Measurements from ENCODE around the gene CACNA1F. TPM values are rescaled to one million over a fixed set of nuclear protein-coding genes. Genes with fewer than 3 reads are reported as not detected.

CACNA1F gene
- total RNA-seq, 1 donor from 2014 or later = under 0.01 TPM

DNA sequence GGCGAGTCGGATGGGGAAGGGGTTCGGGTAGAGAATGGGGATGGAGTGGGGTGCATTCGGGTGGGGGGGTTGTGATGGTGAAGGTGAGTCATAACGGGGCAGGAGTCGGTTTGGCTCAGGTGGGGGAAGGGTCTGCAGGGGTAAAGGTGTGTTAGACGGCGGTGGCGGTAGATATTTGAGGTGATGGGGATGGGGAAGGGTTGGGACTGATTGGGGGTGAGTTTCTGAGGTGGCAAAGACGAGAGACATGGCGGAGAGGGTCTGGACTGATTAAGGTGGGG is 33.9 kb downstream of the CACNA1F start:
- no peak for DNase-seq (ENCODE audit: low read depth in 2 of 2)

DNA sequence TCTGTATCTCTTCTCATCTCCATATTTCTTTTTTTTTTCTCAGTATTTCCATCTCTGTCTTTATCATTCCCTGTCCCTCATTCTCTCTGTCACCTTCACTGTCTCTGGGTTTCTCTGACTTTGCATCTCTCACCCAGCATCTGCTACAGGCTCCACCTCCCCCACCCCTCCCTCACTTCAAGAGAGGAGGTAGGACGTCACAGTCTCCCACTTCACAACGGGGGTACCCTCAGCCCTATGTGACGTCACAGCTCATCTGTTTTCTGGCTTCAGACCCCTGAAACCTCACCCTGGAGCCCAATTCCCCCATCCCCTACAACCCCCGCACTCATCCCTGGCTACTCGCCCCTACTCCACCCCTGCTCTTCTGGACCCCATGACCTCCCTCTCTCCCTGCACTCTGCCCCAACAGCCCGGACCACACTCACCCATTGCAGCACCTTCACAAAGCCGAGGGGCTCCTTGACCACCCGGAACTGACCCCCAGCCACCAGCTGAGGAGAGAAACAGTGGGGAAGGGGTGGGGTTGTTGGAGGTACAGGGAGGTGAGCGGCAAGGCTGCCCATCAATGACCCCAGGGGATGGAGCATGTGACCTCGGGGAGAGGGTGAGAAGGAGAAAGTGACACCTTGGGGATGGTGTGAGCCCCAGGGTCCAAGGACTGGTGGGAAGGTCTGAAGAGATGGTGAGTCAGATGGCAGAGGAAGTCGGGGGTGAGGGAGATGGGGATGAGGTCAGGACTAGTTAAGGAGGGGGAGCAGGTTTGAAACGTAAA is 34.4 kb downstream of the CACNA1F start:
- DNase-seq (ENCODE audit: low read depth in 2 of 2) = no peak

DNA sequence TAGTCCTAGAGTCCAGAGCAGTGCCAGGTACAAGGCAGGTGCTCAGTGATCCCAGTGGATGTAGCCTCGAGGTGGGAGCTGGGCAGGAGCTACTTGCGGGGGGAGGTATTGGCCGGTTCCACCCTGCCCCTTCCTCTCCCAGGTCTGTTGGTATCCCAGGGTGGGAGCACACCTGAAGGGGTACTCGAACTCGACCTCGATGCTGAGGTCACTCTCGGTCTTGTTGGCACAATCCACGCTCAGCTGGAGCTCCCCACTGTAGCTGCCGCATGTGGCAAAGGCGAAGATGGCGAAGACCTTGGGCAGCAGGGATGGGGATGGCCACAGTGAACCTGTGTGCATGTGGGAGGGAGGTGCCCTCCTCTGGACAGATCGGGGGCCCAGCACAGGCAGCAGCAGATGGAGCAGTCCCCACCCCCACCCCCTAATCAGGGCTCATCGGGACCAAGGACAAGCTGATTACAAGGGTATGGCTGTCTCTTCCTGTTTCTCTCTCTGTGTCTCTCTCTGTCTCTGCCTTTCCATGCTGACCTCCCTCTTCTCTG is 35.5 kb downstream of the CACNA1F start:
- DNase-seq (ENCODE audit: low read depth in 2 of 2) = no peak

- DNase-seq (ENCODE audit: low read depth in 2 of 2) = no peak
Measured at GRCh38 chrX:49193542-49193964, 39.6 kb downstream of the CACNA1F start.

GRCh38 chrX:49192722-49193328 is 40.3 kb downstream of the CACNA1F start:
- DNase-seq (ENCODE audit: low read depth in 2 of 2) = peak; percentile 42 to 43

GRCh38 chrX:49191574-49192011 is 41.5 kb downstream of the CACNA1F start:
- peak in 1 of 2 donors; percentile 5 for DNase-seq (ENCODE audit: low read depth in 2 of 2)

GRCh38 chrX:49190821-49191573 is 42.1 kb downstream of the CACNA1F start:
- DNase-seq (ENCODE audit: low read depth in 2 of 2) = peak; percentile 99

GRCh38 chrX:49189606-49190005 is 43.5 kb downstream of the CACNA1F start:
- no peak for DNase-seq (ENCODE audit: low read depth in 2 of 2)

- DNase-seq (ENCODE audit: low read depth in 2 of 2) = no peak
Measured at GRCh38 chrX:49188468-49189076, 44.6 kb downstream of the CACNA1F start.

- no peak for DNase-seq (ENCODE audit: low read depth in 2 of 2)
Measured at GRCh38 chrX:49187526-49187925, 45.6 kb downstream of the CACNA1F start.

GRCh38 chrX:49187028-49187394 is 46.1 kb downstream of the CACNA1F start:
- DNase-seq (ENCODE audit: low read depth in 2 of 2) = no peak

- peak; percentile 57 to 73 for DNase-seq (ENCODE audit: low read depth in 2 of 2)
Measured at GRCh38 chrX:49186125-49187027, 46.8 kb downstream of the CACNA1F start, which contains the start of gene PRICKLE3. TSS of gene PRICKLE3 (minus strand) at chrX:49186373. CDS start at chrX:49186297, 76 bp downstream.

DNA sequence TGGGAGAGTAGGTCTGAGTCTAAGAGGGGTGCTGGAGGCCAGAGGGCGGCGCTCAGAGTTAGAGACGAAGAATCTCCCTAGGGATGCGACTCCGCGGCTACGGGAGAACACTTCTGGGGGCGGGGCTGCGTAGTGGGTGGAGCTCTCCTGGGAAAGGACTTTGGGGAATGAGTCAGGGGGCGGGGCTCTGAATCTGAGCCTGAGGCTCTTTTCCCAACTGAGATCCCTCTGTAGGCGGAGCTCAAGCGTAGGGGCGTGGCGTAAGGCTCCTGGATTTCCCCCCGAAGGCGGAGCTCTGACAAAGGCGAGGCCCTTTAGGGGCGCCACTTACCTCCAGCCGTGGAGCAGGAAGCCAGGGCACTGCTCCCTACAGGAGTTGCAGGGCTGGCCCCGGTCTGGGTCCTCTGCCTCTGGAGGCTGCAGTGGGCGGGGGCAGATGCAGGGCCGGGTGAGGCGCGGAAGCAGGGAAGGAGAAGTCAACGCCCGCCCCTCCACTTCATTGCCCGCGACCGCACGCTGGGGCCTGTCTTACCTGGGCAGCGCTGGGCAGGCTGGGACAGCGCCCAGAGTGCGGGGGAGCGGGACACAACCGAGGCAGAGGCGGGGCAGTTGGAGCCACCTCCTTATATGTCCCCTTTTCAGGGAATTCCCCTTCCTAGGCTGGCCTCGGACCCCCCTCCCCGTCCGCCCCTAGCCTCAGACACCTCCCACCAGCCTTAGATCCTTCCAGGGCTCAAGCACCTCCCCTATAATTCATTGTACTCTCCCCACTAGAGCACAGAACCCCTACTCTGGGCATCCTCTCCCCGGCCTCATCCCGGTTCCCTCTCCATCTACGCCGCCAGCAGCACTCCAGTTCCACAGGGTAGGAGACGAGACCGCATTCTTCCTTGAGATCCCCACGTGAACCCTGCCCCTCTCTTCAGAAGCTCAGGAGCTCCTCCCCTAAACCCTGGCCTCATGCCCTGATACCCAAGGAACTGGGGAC is 48.6 kb downstream of the CACNA1F start:
- peak; percentile 70 to 86 for DNase-seq (ENCODE audit: low read depth in 2 of 2)

- DNase-seq (ENCODE audit: low read depth in 2 of 2) = no peak
Measured at GRCh38 chrX:49183701-49184281, 49.3 kb downstream of the CACNA1F start.

GRCh38 chrX:49179358-49179757 is 53.8 kb downstream of the CACNA1F start:
- no peak for DNase-seq (ENCODE audit: low read depth in 2 of 2)

DNA sequence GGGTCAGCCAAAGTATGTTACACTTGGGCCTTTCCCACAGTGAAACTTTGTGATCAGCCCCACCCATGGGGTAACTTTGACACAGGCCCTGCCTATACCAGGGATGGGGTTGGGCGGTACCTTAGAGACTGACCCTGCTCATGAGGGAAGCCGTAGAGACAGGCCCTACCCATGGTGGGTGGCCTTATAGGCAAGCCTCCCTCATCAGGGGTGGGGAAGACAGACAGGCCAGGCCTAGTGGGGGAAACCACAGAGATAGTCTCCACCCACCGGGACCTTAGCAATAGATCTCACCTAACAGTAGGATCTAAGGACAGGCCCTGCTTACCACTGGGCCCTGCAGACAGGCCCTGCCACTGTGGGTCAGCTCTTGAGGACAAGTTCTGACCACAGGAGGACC is 54.6 kb downstream of the CACNA1F start:
- no peak for DNase-seq (ENCODE audit: low read depth in 2 of 2)

DNA sequence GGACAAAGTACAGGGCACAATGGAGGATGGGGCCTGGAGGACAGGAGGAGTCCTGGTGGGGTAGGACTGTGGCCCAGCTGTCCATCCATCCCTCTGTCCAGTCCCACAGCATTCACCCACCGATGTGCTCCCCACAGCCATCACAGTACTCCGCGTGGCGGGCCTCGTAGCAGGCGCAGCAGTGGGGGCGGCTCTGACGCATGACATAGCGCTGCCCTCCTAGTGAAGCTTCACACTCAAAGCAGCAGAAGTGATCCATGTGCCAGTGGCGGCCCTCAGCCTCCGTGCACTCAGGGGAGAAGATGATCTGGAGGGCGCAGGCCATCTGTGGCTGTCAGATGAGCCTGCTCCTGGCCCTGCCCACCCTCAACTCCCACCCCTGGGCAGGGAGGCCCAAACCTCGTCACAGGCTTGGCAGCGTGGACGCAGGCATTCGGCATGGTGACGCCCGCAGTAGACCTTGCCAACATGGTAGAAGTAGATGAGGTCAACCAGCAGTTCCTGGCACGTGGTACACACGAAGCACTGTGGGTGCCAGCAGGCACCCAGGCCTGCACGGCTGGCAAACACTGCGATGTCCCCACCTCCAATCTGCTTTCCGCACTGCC is 55.2 kb downstream of the CACNA1F start:
- DNase-seq (ENCODE audit: low read depth in 2 of 2) = no peak

DNA sequence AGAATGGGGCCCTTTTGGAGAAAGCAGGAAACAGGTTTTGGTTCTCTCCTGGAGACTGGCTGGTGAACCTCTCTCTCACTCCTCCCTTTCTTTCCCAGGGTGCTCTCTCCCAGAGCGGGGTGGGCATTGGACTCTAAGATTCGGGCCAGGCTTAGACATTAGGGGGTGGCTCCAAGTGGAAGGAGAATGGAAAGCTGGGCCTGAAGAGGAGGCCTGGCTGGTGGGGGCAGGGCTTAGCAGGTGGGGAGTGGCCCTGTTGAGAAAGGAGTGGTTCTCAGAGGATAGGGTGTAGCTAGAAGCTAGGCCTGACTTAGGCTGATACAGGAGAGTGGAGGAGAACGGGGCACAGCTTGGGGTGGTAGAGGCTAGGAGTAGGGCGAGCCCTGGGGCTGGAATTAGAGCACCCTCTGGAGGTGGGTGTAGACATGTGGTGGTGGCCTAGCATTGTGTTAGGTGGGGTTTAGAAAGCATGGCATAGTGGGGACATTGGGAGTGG is 55.8 kb downstream of the CACNA1F start:
- DNase-seq (ENCODE audit: low read depth in 2 of 2) = no peak
